ENCODE data around the gene DNAJC2. TPM values are rescaled to one million over a fixed set of nuclear protein-coding genes. Genes with fewer than 3 reads are reported as not detected.

Gene DNAJC2
- total RNA-seq, 1 donor from 2014 or later, result 19.2 TPM

DNA sequence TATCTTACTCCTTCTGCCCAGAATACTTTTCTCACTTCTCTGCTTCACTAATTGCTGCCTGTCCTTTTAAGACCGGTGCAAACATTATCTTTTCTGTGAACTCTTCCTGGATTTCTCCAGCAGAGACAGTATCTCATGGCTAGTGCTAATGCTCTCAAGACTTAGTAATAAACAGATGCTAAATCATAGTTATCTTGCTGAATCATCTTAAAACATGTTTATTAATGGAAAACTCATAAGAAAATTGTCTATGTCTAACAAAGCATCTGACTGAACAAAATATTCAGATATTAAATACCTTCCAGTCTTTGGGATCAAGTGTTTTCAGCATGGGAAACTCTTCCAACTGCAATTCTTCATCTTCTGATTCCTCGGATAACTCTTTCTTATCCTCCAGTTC, 3.1 kb downstream of the DNAJC2 start:
- Mint-ChIP-seq H3K36me3 (ENCODE audit: unreplicated experiment) (no peaks in the 10 kb centered on the region), H3K4me1 (ENCODE audit: low read depth, unreplicated experiment) (no peaks in the 10 kb centered on the region), H3K27me3 (ENCODE audit: unreplicated experiment) (peaks cover 2% of the 10 kb centered on the region), H3K4me3 (ENCODE audit: unreplicated experiment) (no peak overlapping the region), H3K27ac (ENCODE audit: unreplicated experiment) (peak overlapping the region; percentile 35), H3K9me3 (ENCODE audit: unreplicated experiment) (no peaks in the 10 kb centered on the region)
- TF ChIP-seq CTCF (IDR thresholded peaks at IDR 0.05; ENCODE audit: partially characterized antibody, unreplicated experiment), result no peak
- DNase-seq, result no peak

DNA sequence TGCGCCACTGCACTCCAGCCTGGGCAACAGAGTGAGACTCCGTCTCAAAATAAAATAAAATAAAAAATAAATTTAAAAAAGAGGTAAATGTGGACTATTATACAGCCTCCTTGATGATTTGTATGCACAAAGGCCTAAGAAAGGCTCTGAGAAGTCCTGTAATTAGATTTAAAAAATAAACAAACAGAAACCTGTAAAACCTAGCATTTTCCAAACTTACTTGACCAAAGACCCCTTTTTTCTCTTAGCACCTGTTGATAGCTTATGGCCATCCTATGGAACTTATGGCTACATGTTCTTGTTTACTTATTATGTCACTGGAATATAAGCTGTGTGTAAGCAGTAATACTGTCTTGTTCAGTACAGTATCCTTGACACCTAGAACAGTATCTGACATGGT, 5.7 kb downstream of the DNAJC2 start:
- Mint-ChIP-seq H3K4me1 (ENCODE audit: low read depth, unreplicated experiment) (no peaks in the 10 kb centered on the region), H3K27ac (ENCODE audit: unreplicated experiment) (no peak overlapping the region), H3K27me3 (ENCODE audit: unreplicated experiment) (peaks cover 2% of the 10 kb centered on the region), H3K9me3 (ENCODE audit: unreplicated experiment) (no peaks in the 10 kb centered on the region), H3K4me3 (ENCODE audit: unreplicated experiment) (no peak overlapping the region), H3K36me3 (ENCODE audit: unreplicated experiment) (no peaks in the 10 kb centered on the region)
- DNase-seq, result no peak
- no peak for TF ChIP-seq CTCF (IDR thresholded peaks at IDR 0.05; ENCODE audit: partially characterized antibody, unreplicated experiment)

GRCh38 chr7:103336761-103337160, 7.8 kb downstream of the DNAJC2 start:
- Mint-ChIP-seq H3K4me3 (ENCODE audit: unreplicated experiment) (no peak overlapping the region), H3K9me3 (ENCODE audit: unreplicated experiment) (no peaks in the 10 kb centered on the region), H3K4me1 (ENCODE audit: low read depth, unreplicated experiment) (no peaks in the 10 kb centered on the region), H3K36me3 (ENCODE audit: unreplicated experiment) (no peaks in the 10 kb centered on the region), H3K27me3 (ENCODE audit: unreplicated experiment) (peaks cover 2% of the 10 kb centered on the region), H3K27ac (ENCODE audit: unreplicated experiment) (no peak overlapping the region)
- no peak for TF ChIP-seq CTCF (IDR thresholded peaks at IDR 0.05; ENCODE audit: partially characterized antibody, unreplicated experiment)
- no peak for DNase-seq

- H3K9me3 Mint-ChIP-seq (ENCODE audit: unreplicated experiment), result no peaks in the 10 kb centered on the region
- H3K4me1 Mint-ChIP-seq (ENCODE audit: low read depth, unreplicated experiment), result no peaks in the 10 kb centered on the region
- H3K4me3 Mint-ChIP-seq (ENCODE audit: unreplicated experiment), result no peak overlapping the region
- H3K27ac Mint-ChIP-seq (ENCODE audit: unreplicated experiment), result no peak overlapping the region
- H3K27me3 Mint-ChIP-seq (ENCODE audit: unreplicated experiment), result no peaks in the 10 kb centered on the region
- no peak for TF ChIP-seq CTCF (IDR thresholded peaks at IDR 0.05; ENCODE audit: partially characterized antibody, unreplicated experiment)
- H3K36me3 Mint-ChIP-seq (ENCODE audit: unreplicated experiment), result no peaks in the 10 kb centered on the region
- no peak for DNase-seq
Observed at GRCh38 chr7:103325744-103326143, 18.8 kb downstream of the DNAJC2 start.

- TF ChIP-seq CTCF (IDR thresholded peaks at IDR 0.05; ENCODE audit: partially characterized antibody, unreplicated experiment), result no peak
- Mint-ChIP-seq H3K9me3 (ENCODE audit: unreplicated experiment) (no peaks in the 10 kb centered on the region), H3K27me3 (ENCODE audit: unreplicated experiment) (no peaks in the 10 kb centered on the region), H3K36me3 (ENCODE audit: unreplicated experiment) (no peaks in the 10 kb centered on the region), H3K4me1 (ENCODE audit: low read depth, unreplicated experiment) (no peaks in the 10 kb centered on the region), H3K27ac (ENCODE audit: unreplicated experiment) (no peak overlapping the region), H3K4me3 (ENCODE audit: unreplicated experiment) (no peak overlapping the region)
- no peak for DNase-seq
Observed at GRCh38 chr7:103317009-103317408, 27.6 kb downstream of the DNAJC2 start.

Data from glutamatergic neuron (in vitro differentiated cells).